Subcutaneous abdominal adipose tissue (tissue), 5 donors: ENCODE measurements around the gene EFCAB5.
"Not testable (repeated sequence)": the region's sequence is repeated elsewhere in the genome, so short reads cannot be mapped to it uniquely, and the experiment has no call there.

Source experiments
- H3K27ac ChIP-seq: one replicate; pipeline ENCODE4 v1.7.0; 2013; ENCODE audit warnings: low read depth, mild to moderate bottlenecking, inconsistent platforms, low read length, moderate library complexity
- H3K27me3 ChIP-seq, 5 donors: one replicate each; pipeline ENCODE4 v1.7.0; 2013; ENCODE audit warnings: low read length in 5 of 5, inconsistent platforms in 1 of 5; ENCODE audit not compliant: control insufficient read depth in 5 of 5, insufficient read depth in 4 of 5
- H3K36me3 ChIP-seq, 5 donors: one replicate each; pipeline ENCODE4 v1.7.0; 2013; ENCODE audit warnings: low read length in 5 of 5; ENCODE audit not compliant: control insufficient read depth in 5 of 5, insufficient read depth in 5 of 5
- H3K4me1 ChIP-seq, 5 donors: one replicate each; pipeline ENCODE4 v1.7.0; 2013; ENCODE audit warnings: low read length in 5 of 5, mild to moderate bottlenecking in 3 of 5, moderate library complexity in 1 of 5; ENCODE audit not compliant: control insufficient read depth in 5 of 5, insufficient read depth in 5 of 5
- H3K4me3 ChIP-seq, 5 donors: one replicate each; pipeline ENCODE4 v1.7.0; 2013; ENCODE audit warnings: low read length in 5 of 5, low read depth in 1 of 5
- H3K9ac ChIP-seq, 5 donors: one replicate each; pipeline ENCODE4 v1.7.0; 2013; ENCODE audit warnings: low read length in 5 of 5, mild to moderate bottlenecking in 4 of 5, moderate library complexity in 3 of 5
- H3K9me3 ChIP-seq, 5 donors: one replicate each; pipeline ENCODE4 v1.7.0; 2013; ENCODE audit warnings: low read length in 5 of 5; ENCODE audit not compliant: control insufficient read depth in 5 of 5
- donor health status: healthy.
- donor health status: healthy.
- donor health status: healthy.
- donor health status: healthy.
- donor health status: healthy.

The EFCAB5 gene

DNA sequence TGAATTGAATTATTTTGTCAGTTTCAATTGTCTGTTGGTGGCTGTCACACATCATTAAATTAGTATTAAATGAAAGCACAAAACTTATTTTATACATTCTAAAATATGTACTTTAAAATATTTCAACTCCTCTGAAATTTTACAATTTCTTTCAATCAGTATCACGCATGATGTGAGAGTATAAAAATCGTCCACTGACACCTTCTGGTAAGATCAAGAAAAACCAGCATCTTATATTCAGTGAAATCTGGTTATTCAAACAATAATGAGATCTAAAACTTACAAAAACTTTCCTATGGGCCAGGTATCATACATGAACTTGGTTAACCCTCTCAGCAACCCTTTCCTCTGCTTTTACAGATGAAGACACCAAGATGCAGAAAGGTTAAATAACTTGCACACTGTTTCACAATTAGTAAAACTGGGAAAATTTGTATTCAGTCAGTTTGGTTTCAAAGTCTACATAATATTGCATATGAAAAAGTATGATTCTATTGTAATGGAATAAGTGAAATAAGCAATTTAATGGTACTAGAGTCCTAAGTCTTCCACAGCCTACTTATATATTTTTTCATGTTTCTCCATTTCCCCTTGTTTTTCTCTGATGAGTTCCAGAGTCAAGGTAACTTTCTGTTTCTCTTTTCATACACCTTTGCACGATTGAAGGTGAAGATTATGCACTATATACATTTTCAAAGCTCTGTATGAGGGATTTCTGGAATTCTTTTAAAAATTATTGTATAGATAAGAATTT lies 58.7 kb downstream of the EFCAB5 start:
- Histone ChIP-seq H3K27me3 (no peaks in the 10 kb centered on the region), H3K4me3 (no peak overlapping the region), H3K9me3 (no peaks in the 10 kb centered on the region), H3K36me3 (no peaks in the 10 kb centered on the region), H3K4me1 (peaks cover 0 to 3% (median 0%) of the 10 kb centered on the region in 5 donors), H3K9ac (peak overlapping the region in 1 of 5 donors; percentile 30), H3K27ac (no peak overlapping the region)

DNA sequence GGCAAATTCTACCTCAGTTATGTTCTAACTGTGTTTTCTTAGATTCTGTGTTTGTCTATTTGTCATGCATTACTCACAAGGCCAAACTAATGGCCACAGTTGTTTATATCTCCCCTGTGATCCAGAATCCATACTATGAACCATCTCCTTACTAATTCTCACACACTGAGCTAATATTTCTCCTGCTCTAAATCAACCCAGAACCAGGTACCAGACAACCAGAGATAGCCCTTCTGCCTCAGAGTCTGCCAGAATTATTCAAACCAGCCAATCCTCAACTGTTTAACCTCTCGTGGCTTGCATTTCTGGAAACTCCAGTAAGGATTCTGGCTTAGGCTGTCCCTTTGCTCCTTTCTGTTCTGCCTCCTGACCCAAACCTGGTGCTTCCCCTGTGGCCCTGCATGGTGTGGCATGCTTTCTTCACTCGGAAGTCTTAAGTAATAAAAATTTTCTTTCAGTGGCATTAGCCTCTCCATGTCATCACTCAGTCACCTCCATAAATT lies 59.4 kb downstream of the EFCAB5 start:
- Histone ChIP-seq H3K9me3 (no peaks in the 10 kb centered on the region), H3K36me3 (no peaks in the 10 kb centered on the region), H3K4me3 (no peak overlapping the region), H3K9ac (no peak overlapping the region), H3K27me3 (no peaks in the 10 kb centered on the region), H3K27ac (no peak overlapping the region), H3K4me1 (no peaks in the 10 kb centered on the region)

DNA sequence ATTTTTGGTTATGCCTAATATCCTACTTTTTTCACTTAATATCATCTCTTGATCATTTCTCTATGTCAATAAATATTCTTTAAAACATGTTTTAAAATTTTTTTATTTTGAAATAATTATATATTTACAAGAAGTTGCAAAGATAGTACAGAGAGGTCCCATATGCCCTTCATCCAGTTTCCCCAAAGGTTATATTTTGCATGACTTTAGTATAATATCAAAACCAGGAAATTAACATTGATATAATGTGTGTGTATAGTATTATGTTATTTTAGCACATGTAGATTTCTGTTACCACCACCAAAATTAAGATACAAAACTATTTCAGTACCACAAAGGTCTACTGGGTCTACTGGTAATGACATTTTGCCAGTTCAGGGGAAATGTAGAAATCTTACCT lies 60.7 kb downstream of the EFCAB5 start:
- Histone ChIP-seq H3K4me1 (no peaks in the 10 kb centered on the region), H3K9ac (no peak overlapping the region), H3K4me3 (no peak overlapping the region), H3K27ac (no peak overlapping the region), H3K36me3 (no peaks in the 10 kb centered on the region), H3K9me3 (no peaks in the 10 kb centered on the region), H3K27me3 (no peaks in the 10 kb centered on the region)

DNA sequence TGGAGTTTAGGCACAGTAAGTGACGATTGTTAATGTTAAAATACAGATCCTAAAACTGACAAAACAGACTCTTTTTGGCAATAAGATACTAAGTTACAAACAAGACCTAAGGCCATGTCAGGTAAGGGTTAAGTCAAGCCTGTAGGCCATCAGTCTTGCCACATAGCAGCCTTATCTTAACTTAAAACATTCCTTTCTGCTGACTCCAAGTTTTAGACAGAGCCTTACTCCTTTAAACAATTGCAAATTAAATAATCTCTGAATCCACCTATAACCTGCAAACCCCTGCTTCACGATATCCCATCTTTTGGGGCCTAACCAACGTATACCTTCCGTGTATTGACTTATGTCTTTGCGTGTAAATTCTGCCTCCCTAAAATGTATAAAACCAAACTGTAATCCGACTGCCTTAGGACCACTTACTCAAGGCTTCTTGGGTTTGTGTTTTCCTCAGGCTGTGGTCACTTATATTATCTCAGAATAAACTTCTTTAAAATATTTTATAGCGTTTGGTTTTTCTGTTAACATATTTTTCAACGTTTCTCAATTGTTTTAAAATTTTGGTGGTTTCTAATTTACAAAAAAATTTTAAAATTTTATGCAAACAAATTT lies 64.4 kb downstream of the EFCAB5 start:
- H3K9ac ChIP-seq: no peak overlapping the region
- no peak overlapping the region for H3K27ac ChIP-seq
- no peaks in the 10 kb centered on the region for H3K27me3 ChIP-seq
- H3K4me1 ChIP-seq: no peaks in the 10 kb centered on the region
- no peak overlapping the region for H3K4me3 ChIP-seq
- H3K9me3 ChIP-seq: no peaks in the 10 kb centered on the region
- H3K36me3 ChIP-seq: no peaks in the 10 kb centered on the region

DNA sequence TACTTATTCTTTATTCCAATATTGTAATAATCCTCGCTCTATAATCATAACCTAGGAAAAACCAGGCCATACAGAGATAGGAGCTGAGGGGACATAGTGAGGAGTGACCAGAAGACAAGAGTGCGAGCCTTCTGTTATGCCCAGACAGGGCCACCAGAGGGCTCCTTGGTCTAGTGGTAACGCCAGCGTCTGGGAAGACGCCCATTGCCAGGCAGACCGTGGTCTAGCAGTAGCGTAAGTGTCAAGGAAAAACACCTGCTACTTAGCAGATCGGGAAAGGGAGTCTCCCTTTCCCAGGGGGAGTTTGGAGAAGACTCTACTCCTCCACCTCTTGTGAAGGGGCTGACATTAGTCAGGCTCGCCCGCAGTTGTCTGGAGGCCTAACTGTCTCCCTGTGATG lies 70.5 kb downstream of the EFCAB5 start:
- H3K27me3 ChIP-seq, H3K9ac ChIP-seq, H3K4me1 ChIP-seq, H3K4me3 ChIP-seq, H3K9me3 ChIP-seq, H3K36me3 ChIP-seq, H3K27ac ChIP-seq: not testable (repeated sequence)

DNA sequence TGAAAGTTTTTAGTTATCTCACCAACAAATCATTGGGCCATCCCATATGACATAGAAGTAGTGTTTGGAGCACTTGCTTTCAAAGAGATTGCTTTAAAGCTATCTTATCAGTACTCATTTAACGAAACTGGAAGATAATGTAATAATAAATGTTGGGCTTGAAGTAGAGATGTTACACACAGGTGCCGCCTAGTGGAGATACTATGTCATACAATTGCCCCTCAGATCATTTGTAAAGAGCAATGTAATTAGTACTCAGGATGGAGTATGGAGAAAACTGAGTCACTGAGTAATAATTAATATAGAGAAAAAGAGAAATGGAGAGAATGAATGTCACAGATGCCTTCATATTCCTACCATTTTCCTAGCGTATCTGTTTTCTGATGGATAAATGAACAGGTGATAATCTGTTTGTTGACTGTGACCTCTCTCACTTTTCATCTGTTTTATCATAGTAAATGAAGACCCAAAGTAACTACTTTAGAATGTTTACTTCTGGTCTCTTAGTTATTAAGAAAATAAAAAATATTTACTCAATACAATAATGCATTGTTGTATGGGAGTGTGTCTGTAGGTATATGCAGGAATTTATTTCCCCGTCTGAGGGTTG lies 80.4 kb downstream of the EFCAB5 start:
- Histone ChIP-seq H3K36me3 (no peaks in the 10 kb centered on the region), H3K4me1 (no peaks in the 10 kb centered on the region), H3K9me3 (no peaks in the 10 kb centered on the region), H3K27me3 (no peaks in the 10 kb centered on the region), H3K4me3 (no peak overlapping the region), H3K27ac (no peak overlapping the region), H3K9ac (peak overlapping the region in 1 of 5 donors; percentile 30)

DNA sequence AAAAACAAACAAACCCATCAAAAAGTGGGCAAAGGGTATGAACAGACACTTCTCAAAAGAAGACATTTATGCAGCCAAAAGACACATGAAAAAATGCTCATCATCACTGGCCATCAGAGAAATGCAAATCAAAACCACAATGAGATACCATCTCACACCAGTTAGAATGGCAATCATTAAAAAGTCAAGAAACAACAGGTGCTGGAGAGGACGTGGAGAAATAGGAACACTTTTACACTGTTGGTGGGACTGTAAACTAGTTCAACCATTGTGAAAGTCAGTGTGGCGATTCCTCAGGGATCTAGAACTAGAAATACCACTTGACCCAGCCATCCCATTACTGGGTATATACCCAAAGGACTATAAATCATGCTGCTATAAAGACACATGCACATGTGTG lies 83.9 kb downstream of the EFCAB5 start:
- not testable (repeated sequence) for H3K27me3 ChIP-seq, H3K27ac ChIP-seq, H3K9ac ChIP-seq, H3K36me3 ChIP-seq, H3K4me1 ChIP-seq, H3K4me3 ChIP-seq, H3K9me3 ChIP-seq

DNA sequence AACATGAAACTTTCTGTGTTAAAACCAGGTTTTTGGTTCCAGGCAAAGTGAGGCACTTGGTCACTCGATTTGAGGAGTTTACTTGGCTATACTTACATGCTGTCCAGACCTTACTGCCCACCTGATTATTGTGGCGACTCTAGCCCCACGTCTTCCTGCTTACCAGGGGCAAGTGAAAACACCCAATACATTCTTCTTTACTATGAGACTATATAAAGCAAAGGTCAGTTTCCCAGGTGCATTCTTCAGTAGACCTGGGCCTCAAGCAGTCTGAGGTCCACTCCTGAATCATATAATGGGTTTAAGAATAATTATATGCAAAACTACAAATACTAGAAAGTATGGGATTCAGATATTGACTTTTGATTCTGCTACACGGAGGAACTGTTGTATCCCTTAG lies 86.2 kb downstream of the EFCAB5 start:
- no peaks in the 10 kb centered on the region for H3K4me1 ChIP-seq
- H3K27me3 ChIP-seq: no peaks in the 10 kb centered on the region
- H3K36me3 ChIP-seq: no peaks in the 10 kb centered on the region
- no peak overlapping the region for H3K27ac ChIP-seq
- no peak overlapping the region for H3K4me3 ChIP-seq
- no peaks in the 10 kb centered on the region for H3K9me3 ChIP-seq
- no peak overlapping the region for H3K9ac ChIP-seq

DNA sequence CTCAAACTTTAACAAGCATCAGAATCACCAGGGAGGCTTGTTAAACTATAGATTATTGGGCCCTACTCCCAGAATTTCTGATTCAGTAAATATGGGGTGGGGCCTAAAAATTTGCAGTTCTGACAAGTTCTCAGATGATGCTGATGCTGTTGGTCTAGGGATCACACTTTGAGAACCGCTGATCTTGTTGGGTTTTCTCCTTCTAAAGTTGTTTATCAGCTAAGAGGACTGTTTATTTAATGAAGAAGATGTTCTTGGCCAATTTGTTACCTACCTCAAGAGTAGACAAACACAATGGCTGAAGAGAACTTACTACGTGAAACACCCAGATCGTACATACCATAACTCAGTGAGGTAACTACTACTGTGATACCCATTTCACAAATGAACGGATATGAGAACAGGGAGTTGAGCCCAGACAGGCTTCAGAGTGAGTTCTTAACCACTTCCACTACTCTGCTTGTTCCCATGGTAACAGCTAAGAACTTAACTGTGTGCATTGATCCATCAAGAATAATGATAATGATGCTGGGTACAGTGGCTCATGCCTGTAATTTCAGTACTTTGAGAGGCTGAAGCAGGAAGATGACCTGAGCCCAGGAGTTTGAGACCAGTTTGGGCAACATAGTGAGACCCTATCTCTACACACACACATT lies 89.9 kb downstream of the EFCAB5 start:
- no peak overlapping the region for H3K27ac ChIP-seq
- H3K27me3 ChIP-seq: no peaks in the 10 kb centered on the region
- H3K9ac ChIP-seq: no peak overlapping the region
- no peaks in the 10 kb centered on the region for H3K9me3 ChIP-seq
- no peaks in the 10 kb centered on the region for H3K4me1 ChIP-seq
- H3K4me3 ChIP-seq: no peak overlapping the region
- no peaks in the 10 kb centered on the region for H3K36me3 ChIP-seq

DNA sequence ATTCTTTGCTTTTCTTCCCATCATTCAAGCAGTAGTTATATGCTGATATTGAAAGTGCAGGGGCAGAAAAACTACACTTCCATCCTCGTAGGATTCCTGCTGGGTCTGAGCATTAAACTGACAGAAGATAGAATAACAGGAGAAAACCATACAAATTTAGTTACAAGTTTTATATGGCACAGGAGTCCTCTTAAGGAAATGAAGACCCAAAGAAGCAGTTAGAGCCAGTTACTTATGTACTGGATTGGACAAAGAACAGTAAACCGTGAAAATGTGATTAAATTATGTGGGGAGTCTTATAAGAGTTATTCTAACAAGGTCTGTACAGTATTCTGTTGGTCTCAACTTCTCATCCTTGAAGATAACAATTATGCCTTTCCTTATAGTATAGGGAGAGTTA lies 93.9 kb downstream of the EFCAB5 start:
- H3K27me3 ChIP-seq: no peaks in the 10 kb centered on the region
- H3K9me3 ChIP-seq: no peaks in the 10 kb centered on the region
- no peak overlapping the region for H3K27ac ChIP-seq
- H3K4me1 ChIP-seq: no peaks in the 10 kb centered on the region
- H3K36me3 ChIP-seq: no peaks in the 10 kb centered on the region
- no peak overlapping the region for H3K9ac ChIP-seq
- H3K4me3 ChIP-seq: no peak overlapping the region
